DND-41 (cell line): ENCODE measurements around the gene CCR7.

Experiments used
- ATAC-seq: fragments of 200-7000 bp; cut with Tn5 transposase; 3 replicates; pipeline ENCODE4 v1.9.1; 2021; ENCODE audit warnings: low read depth; ENCODE audit not compliant: insufficient read depth
- DNase-seq: peaks from one replicate; pipeline ENCODE4 v3.0.0-alpha.2; 2020
- H2AFZ ChIP-seq: 2 replicates; pipeline ENCODE4 v1.6.0; 2012; ENCODE audit warnings: low read depth, low read length
- H3K27ac ChIP-seq: 2 replicates; pipeline ENCODE4 v1.5.1; 2012; ENCODE audit warnings: low read length, inconsistent platforms
- H3K27me3 ChIP-seq: fragments of 200-600 bp; sonication (generic); 2 replicates; pipeline ENCODE4 v1.6.0; 2012; ENCODE audit warnings: low read length, mild to moderate bottlenecking, inconsistent platforms; ENCODE audit not compliant: insufficient read depth, poor library complexity
- H3K36me3 ChIP-seq: 2 replicates; pipeline ENCODE4 v1.5.1; 2012; ENCODE audit warnings: low read length, inconsistent platforms; ENCODE audit not compliant: insufficient read depth
- H3K4me1 ChIP-seq: 2 replicates; pipeline ENCODE4 v1.5.1; 2012; ENCODE audit warnings: mild to moderate bottlenecking, low read length; ENCODE audit not compliant: insufficient read depth
- H3K4me2 ChIP-seq: 2 replicates; pipeline ENCODE4 v1.6.0; 2012; ENCODE audit warnings: mild to moderate bottlenecking, moderate library complexity, low read length, inconsistent platforms; ENCODE audit not compliant: insufficient read depth
- H3K4me3 ChIP-seq, 2 experiments: fragments of 200-600 bp in 1 of 2; shearing (Covaris generic) in 1 of 2; 2 replicates each; pipeline ENCODE4 v1.5.1; 2012 to 2016; ENCODE audit warnings: inconsistent platforms in 2 of 2, low read length in 2 of 2, mild to moderate bottlenecking in 2 of 2, low read depth in 1 of 2, moderate library complexity in 1 of 2
- H3K79me2 ChIP-seq: 2 replicates; pipeline ENCODE4 v1.6.0; 2012; ENCODE audit warnings: low read length, inconsistent platforms; ENCODE audit not compliant: insufficient read depth
- H3K9ac ChIP-seq: 2 replicates; pipeline ENCODE4 v1.6.0; 2012; ENCODE audit warnings: low read depth, mild to moderate bottlenecking, inconsistent platforms, low read length, moderate library complexity
- H3K9me3 ChIP-seq: 2 replicates; pipeline ENCODE4 v1.5.1; 2012; ENCODE audit warnings: low read length, moderate library complexity, mild to moderate bottlenecking, inconsistent platforms; ENCODE audit not compliant: insufficient read depth, severe bottlenecking
- H4K20me1 ChIP-seq: 2 replicates; pipeline ENCODE4 v1.6.0; 2012; ENCODE audit warnings: low read length; ENCODE audit not compliant: insufficient read depth
- EZH2 ChIP-seq: IDR thresholded peaks from 3 replicates; pipeline ENCODE4 v1.6.1; 2012; ENCODE audit warnings: borderline replicate concordance, low read depth, mild to moderate bottlenecking, moderate library complexity, low read length, inconsistent platforms; ENCODE audit not compliant: severe bottlenecking
- TF ChIP-seq, protein P1 (sequence below): IDR thresholded peaks from 2 replicates; pipeline ENCODE4 v1.5.1; 2012; ENCODE audit warnings: borderline replicate concordance, low read length, moderate library complexity, mild to moderate bottlenecking; ENCODE audit not compliant: poor library complexity, severe bottlenecking; ENCODE audit errors: extremely low read depth

Gene CCR7

DNA sequence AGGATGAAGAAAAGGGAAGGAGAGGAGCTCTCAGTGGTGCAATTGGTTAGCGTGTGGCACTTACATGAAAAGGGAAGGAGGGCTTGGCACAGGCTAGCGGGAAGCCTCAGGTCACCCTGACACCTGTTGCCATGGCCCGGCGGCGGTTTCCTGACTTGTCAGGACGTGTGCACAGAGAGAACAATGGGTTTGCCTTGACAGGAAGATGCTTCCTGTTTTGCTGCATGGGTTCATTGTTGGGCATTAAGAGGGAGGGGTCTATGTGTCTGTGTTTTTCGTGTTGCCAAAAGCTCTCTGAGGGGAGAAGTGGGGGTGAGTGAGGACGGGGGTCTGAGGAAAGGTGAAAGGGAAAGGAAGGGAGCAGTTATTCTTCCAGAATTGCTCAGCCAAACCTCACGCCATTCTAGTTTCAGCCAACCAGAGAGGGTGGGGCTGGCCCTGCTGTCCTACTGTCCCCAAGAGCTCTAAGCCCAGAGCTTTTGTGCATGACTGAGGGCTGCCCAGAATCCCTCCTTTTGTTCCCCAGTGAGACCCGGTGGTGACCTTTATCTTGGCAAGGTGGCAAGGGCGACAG, 17.1 kb upstream of the CCR7 start:
- no peaks in the 10 kb centered on the region for H3K79me2 ChIP-seq
- no peaks in the 10 kb centered on the region for H4K20me1 ChIP-seq
- peak; percentile 98 for ATAC-seq
- peak overlapping the region; percentile 43 for H3K4me2 ChIP-seq
- H3K4me3 ChIP-seq, result peak overlapping the region in 1 of 2 experiments; percentile 1; a peak in 1 of 4 replicates
- TF ChIP-seq, protein P1, sequence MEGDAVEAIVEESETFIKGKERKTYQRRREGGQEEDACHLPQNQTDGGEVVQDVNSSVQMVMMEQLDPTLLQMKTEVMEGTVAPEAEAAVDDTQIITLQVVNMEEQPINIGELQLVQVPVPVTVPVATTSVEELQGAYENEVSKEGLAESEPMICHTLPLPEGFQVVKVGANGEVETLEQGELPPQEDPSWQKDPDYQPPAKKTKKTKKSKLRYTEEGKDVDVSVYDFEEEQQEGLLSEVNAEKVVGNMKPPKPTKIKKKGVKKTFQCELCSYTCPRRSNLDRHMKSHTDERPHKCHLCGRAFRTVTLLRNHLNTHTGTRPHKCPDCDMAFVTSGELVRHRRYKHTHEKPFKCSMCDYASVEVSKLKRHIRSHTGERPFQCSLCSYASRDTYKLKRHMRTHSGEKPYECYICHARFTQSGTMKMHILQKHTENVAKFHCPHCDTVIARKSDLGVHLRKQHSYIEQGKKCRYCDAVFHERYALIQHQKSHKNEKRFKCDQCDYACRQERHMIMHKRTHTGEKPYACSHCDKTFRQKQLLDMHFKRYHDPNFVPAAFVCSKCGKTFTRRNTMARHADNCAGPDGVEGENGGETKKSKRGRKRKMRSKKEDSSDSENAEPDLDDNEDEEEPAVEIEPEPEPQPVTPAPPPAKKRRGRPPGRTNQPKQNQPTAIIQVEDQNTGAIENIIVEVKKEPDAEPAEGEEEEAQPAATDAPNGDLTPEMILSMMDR, result no peak
- no peak for TF ChIP-seq EZH2
- H3K27me3 ChIP-seq, result no peaks in the 10 kb centered on the region
- no peaks in the 10 kb centered on the region for H3K9me3 ChIP-seq
- peak overlapping the region; percentile 81 for H3K27ac ChIP-seq
- peak overlapping the region; percentile 44 for H3K9ac ChIP-seq
- no peaks in the 10 kb centered on the region for H3K36me3 ChIP-seq
- peak; percentile 87 for DNase-seq
- H2AFZ ChIP-seq, result peak overlapping the region; percentile 73
- H3K4me1 ChIP-seq, result peaks cover 22% of the 10 kb centered on the region

DNA sequence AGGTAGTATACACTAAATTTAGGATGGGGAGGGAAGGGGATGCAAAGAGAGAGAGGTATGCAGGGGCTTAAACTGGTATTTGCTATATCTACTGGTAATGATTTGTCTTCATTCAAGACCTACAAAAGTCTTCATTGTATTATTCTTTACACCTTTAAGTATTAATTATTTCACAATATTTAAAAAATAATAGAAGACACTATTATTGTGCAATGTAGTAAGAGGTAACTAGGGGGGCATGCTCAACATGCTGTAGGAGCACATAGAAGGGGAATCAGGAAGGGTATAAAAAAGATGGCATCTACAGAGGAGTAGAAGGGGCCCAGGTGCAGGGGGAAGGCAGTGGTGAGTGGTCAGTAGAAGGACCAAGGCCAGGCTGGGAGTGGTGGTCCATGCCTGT, 14.9 kb upstream of the CCR7 start:
- Histone ChIP-seq H3K36me3 (no peaks in the 10 kb centered on the region), H3K9ac (no peak overlapping the region), H3K4me1 (peaks cover 22% of the 10 kb centered on the region), H3K79me2 (no peaks in the 10 kb centered on the region), H4K20me1 (no peaks in the 10 kb centered on the region), H3K27me3 (no peaks in the 10 kb centered on the region), H3K9me3 (no peaks in the 10 kb centered on the region), H3K4me3 (no peak overlapping the region), H3K4me2 (no peak overlapping the region), H3K27ac (no peak overlapping the region), H2AFZ (no peak overlapping the region)
- no peak for TF ChIP-seq EZH2
- TF ChIP-seq, protein P1, result no peak
- DNase-seq, result no peak
- ATAC-seq, result no peak

DNA sequence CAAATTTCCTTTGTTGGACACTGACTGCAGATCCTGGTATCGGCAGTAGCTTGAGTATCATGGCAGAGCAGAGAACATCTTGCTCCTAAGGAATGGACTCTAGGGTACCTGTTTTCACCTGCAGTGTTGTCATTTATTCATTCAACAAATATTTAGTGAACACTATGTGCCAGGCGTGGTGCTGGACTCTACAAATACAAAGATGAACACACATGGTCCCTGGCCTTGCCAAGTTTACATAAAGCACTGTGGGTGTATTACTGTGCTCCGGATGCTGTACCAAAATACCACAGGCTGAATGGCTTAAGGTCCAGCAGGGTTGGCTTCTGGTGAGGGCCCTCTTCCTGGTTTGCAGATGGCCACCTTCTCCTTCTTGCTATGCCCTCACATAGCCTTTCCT, 14.2 kb upstream of the CCR7 start:
- ATAC-seq, result no peak
- Histone ChIP-seq H3K4me1 (peaks cover 22% of the 10 kb centered on the region), H3K4me3 (no peak overlapping the region), H3K79me2 (no peaks in the 10 kb centered on the region), H3K9me3 (peaks cover 1% of the 10 kb centered on the region), H2AFZ (no peak overlapping the region), H3K9ac (no peak overlapping the region), H3K27ac (no peak overlapping the region), H3K27me3 (no peaks in the 10 kb centered on the region), H3K4me2 (no peak overlapping the region), H3K36me3 (no peaks in the 10 kb centered on the region), H4K20me1 (no peaks in the 10 kb centered on the region)
- no peak for DNase-seq
- TF ChIP-seq EZH2, result no peak
- TF ChIP-seq, protein P1, result no peak
